Fibroblast of lung (primary cell): ENCODE measurements around the gene CLSTN2. TPM values are rescaled to one million over a fixed set of nuclear protein-coding genes. Genes with fewer than 3 reads are reported as not detected.

Source experiments
- DNase-seq, 2 donors: peaks; one replicate each; pipeline versions ENCODE4 v3.0.0 to v3.0.0-alpha.2; 2010; ENCODE audit warnings: low read depth in 2 of 2
- H2AFZ ChIP-seq: 2 replicates; pipeline ENCODE4 v1.5.1; 2012; ENCODE audit warnings: low read length, control low read depth, inconsistent platforms
- H3K27ac ChIP-seq: 2 replicates; pipeline ENCODE4 v1.5.1; 2011; ENCODE audit warnings: low read length, control low read depth; ENCODE audit not compliant: insufficient read depth
- H3K27me3 ChIP-seq: 2 replicates; pipeline ENCODE4 v1.5.1; 2011; ENCODE audit warnings: mild to moderate bottlenecking, low read length; ENCODE audit not compliant: control insufficient read depth, insufficient read depth
- H3K36me3 ChIP-seq: 2 replicates; pipeline ENCODE4 v1.5.1; 2011; ENCODE audit warnings: low read length; ENCODE audit not compliant: control insufficient read depth, insufficient read depth
- H3K4me1 ChIP-seq: 2 replicates; pipeline ENCODE4 v1.5.1; 2011; ENCODE audit warnings: low read length; ENCODE audit not compliant: control insufficient read depth, insufficient read depth; ENCODE audit errors: extremely low read depth
- H3K4me2 ChIP-seq: 2 replicates; pipeline ENCODE4 v1.5.1; 2011; ENCODE audit warnings: low read length, control low read depth; ENCODE audit not compliant: insufficient read depth; ENCODE audit errors: extremely low read depth
- H3K4me3 ChIP-seq, 4 experiments: fragments of 200-600 bp in 1 of 4; sonication (generic) in 1 of 4; replicated peaks in 1 of 4; 2 replicates each; pipeline ENCODE4 v1.5.1; 2011 to 2016; ENCODE audit warnings: low read length in 4 of 4, low read depth in 3 of 4, mild to moderate bottlenecking in 3 of 4, control low read depth in 2 of 4, inconsistent platforms in 1 of 4, mixed read lengths in 1 of 4; ENCODE audit not compliant: insufficient read depth in 1 of 4; ENCODE audit errors: control extremely low read depth in 1 of 4
- H3K79me2 ChIP-seq: 2 replicates; pipeline ENCODE4 v1.5.1; 2012; ENCODE audit warnings: mild to moderate bottlenecking, low read length, inconsistent platforms; ENCODE audit not compliant: control insufficient read depth, insufficient read depth
- H3K9ac ChIP-seq: 2 replicates; pipeline ENCODE4 v1.5.1; 2011; ENCODE audit warnings: mild to moderate bottlenecking, low read length, control low read depth; ENCODE audit not compliant: insufficient read depth
- H3K9me3 ChIP-seq: 2 replicates; pipeline ENCODE4 v1.5.1; 2012; ENCODE audit warnings: low read depth, low read length; ENCODE audit not compliant: control insufficient read depth, insufficient read depth
- H4K20me1 ChIP-seq: 2 replicates; pipeline ENCODE4 v1.5.1; 2011; ENCODE audit warnings: low read length; ENCODE audit not compliant: control insufficient read depth, insufficient read depth; ENCODE audit errors: extremely low read depth
- EZH2 ChIP-seq: IDR thresholded peaks from 2 replicates; pipeline ENCODE4 v1.5.1; 2012; ENCODE audit warnings: low read length, control low read depth, mild to moderate bottlenecking; ENCODE audit errors: missing control alignments
- polyA plus RNA-seq, 2 donors: library from polyadenylated mRNA; depleted of rRNA in 1 of 2; stranded (reverse) in 1 of 2; unstranded in 1 of 2; fragments of >200 nt; gene quantifications; 2 replicates each; pipeline ENCODE4 v1.2.1, GENCODE V29; 2011 to 2012; ENCODE audit warnings: missing spikeins in 1 of 2
- total RNA-seq: library from RNA; depleted of rRNA; stranded (reverse); fragments of >200 nt; gene quantifications from 2 replicates; pipeline ENCODE4 v1.2.1, GENCODE V29; 2014
- TF ChIP-seq, protein P1 (sequence below), 2 donors: IDR thresholded peaks in 1 of 2; conservative IDR thresholded peaks in 1 of 2; 1 replicate in 1 of 2; 2 replicates in 1 of 2; pipeline ENCODE4 v1.5.1; 2011 to 2012; ENCODE audit warnings: low read length in 2 of 2, control low read depth in 1 of 2, inconsistent platforms in 1 of 2, low read depth in 1 of 2, mild to moderate bottlenecking in 1 of 2

The CLSTN2 gene
- total and polyA plus RNA-seq, 2 donors (not counting 1 experiment from before 2014, with no cell fraction given): under 0.01 to 1.3 TPM

- no peaks in the 10 kb centered on the region for H3K27me3 ChIP-seq
- H3K79me2 ChIP-seq: no peaks in the 10 kb centered on the region
- no peak overlapping the region for H2AFZ ChIP-seq
- no peaks in the 10 kb centered on the region for H3K36me3 ChIP-seq
- no peaks in the 10 kb centered on the region for H4K20me1 ChIP-seq
- H3K9me3 ChIP-seq: no peaks in the 10 kb centered on the region
- no peak overlapping the region for H3K4me2 ChIP-seq
- no peak overlapping the region for H3K27ac ChIP-seq
- no peak overlapping the region for H3K9ac ChIP-seq
- DNase-seq: no peak
- TF ChIP-seq, protein P1, sequence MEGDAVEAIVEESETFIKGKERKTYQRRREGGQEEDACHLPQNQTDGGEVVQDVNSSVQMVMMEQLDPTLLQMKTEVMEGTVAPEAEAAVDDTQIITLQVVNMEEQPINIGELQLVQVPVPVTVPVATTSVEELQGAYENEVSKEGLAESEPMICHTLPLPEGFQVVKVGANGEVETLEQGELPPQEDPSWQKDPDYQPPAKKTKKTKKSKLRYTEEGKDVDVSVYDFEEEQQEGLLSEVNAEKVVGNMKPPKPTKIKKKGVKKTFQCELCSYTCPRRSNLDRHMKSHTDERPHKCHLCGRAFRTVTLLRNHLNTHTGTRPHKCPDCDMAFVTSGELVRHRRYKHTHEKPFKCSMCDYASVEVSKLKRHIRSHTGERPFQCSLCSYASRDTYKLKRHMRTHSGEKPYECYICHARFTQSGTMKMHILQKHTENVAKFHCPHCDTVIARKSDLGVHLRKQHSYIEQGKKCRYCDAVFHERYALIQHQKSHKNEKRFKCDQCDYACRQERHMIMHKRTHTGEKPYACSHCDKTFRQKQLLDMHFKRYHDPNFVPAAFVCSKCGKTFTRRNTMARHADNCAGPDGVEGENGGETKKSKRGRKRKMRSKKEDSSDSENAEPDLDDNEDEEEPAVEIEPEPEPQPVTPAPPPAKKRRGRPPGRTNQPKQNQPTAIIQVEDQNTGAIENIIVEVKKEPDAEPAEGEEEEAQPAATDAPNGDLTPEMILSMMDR (conservative IDR thresholded peaks at IDR 0.05 in 1 of 2, IDR thresholded peaks at IDR 0.05 in 1 of 2; ENCODE audit: low read depth in 1 of 2, low read length in 2 of 2): no peak
- no peaks in the 10 kb centered on the region for H3K4me1 ChIP-seq
- H3K4me3 ChIP-seq: no peak overlapping the region
Observed at GRCh38 chr3:140368223-140368811, 433.3 kb downstream of the CLSTN2 start.

DNA sequence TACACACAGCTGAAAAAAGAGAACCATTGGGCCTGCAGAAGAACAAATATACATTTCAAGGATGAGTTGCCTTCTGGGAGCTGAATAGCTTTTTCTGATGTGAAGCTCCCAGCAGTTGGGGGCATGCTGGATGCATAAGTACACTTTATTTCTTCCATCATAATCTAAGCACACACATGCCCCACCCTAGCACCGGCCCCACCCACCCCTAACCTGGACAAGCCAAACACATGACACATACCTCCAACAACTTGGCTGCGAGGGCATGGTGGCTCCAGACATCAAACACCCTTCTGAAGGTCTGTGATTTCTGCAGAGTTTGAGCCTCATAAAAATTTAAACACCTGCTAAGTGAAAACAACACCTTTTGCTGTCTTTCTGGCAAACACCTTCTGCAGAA, 435.7 kb downstream of the CLSTN2 start:
- TF ChIP-seq EZH2: no peak
- TF ChIP-seq, protein P1 (conservative IDR thresholded peaks at IDR 0.05 in 1 of 2, IDR thresholded peaks at IDR 0.05 in 1 of 2; ENCODE audit: low read depth in 1 of 2, low read length in 2 of 2): no peak
- H3K79me2 ChIP-seq: no peaks in the 10 kb centered on the region
- no peak overlapping the region for H3K27ac ChIP-seq
- H3K9ac ChIP-seq: no peak overlapping the region
- no peaks in the 10 kb centered on the region for H3K4me1 ChIP-seq
- no peaks in the 10 kb centered on the region for H3K9me3 ChIP-seq
- no peaks in the 10 kb centered on the region for H3K36me3 ChIP-seq
- DNase-seq: no peak
- no peak overlapping the region for H3K4me2 ChIP-seq
- H3K27me3 ChIP-seq: no peaks in the 10 kb centered on the region
- H2AFZ ChIP-seq: no peak overlapping the region
- no peaks in the 10 kb centered on the region for H4K20me1 ChIP-seq
- no peak overlapping the region for H3K4me3 ChIP-seq

DNA sequence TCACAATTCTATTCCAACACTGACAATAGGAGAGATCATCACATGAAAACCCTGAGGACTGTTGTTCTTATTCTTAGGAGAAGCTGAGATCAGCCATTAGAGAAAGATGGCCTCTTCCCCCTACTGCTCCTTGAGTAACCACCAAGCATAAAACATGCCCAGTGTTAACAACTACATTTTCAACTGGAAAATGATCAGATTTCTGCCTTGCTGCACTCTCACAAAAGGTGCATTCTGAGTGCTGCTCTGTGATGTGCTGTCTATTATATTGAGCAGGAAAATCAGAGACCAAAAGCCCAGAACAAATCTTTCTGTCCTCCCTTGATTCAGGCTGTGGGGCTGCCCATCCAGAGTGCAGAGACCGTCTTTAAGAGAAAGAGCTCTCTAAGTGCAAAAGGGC, 438.2 kb downstream of the CLSTN2 start:
- Histone ChIP-seq H3K4me1 (no peaks in the 10 kb centered on the region), H3K36me3 (no peaks in the 10 kb centered on the region), H3K27me3 (no peaks in the 10 kb centered on the region), H3K4me3 (no peak overlapping the region), H2AFZ (no peak overlapping the region), H3K9ac (no peak overlapping the region), H3K27ac (no peak overlapping the region), H4K20me1 (no peaks in the 10 kb centered on the region), H3K4me2 (no peak overlapping the region), H3K9me3 (no peaks in the 10 kb centered on the region), H3K79me2 (no peaks in the 10 kb centered on the region)
- TF ChIP-seq EZH2: no peak
- TF ChIP-seq, protein P1 (conservative IDR thresholded peaks at IDR 0.05 in 1 of 2, IDR thresholded peaks at IDR 0.05 in 1 of 2; ENCODE audit: low read depth in 1 of 2, low read length in 2 of 2): no peak
- DNase-seq: no peak
